GM12875 (cell line): ENCODE data around the gene ARRB1.

Experiments
- H3K4me3 ChIP-seq: one replicate; pipeline ENCODE4 v1.5.1; 2011; ENCODE audit warnings: low read depth, low read length, control low read depth
- CTCF ChIP-seq: IDR thresholded peaks from 2 replicates; pipeline ENCODE4 v1.5.1; 2011; ENCODE audit warnings: low read depth, mild to moderate bottlenecking, control low read depth, inconsistent platforms, low read length, moderate library complexity, borderline replicate concordance; ENCODE audit not compliant: insufficient read depth

ARRB1 gene

GRCh38 chr11:75223954-75224643 lies 127.4 kb downstream of the ARRB1 start:
- TF ChIP-seq CTCF = no peak
- no peak overlapping the region for H3K4me3 ChIP-seq

- TF ChIP-seq CTCF = no peak
- H3K4me3 ChIP-seq = no peak overlapping the region
Measured at GRCh38 chr11:75219869-75220268, 131.6 kb downstream of the ARRB1 start.

- H3K4me3 ChIP-seq = no peak overlapping the region
- no peak for TF ChIP-seq CTCF
Measured at GRCh38 chr11:75214843-75215242, 136.6 kb downstream of the ARRB1 start.

- TF ChIP-seq CTCF = peak; percentile 10; the same call in 1 of the 2 replicates
- no peak overlapping the region for H3K4me3 ChIP-seq
Measured at GRCh38 chr11:75214411-75214821, 137.0 kb downstream of the ARRB1 start.
